ENCODE results near the gene CCDC121.

CCDC121 gene

GRCh38 chr2:27582695-27583389 lies 46.0 kb downstream of the CCDC121 start, which contains the start of gene ZNF512:
ZNF512 (plus strand) TSS chr2:27583042; CDS start chr2:27583113, 71 bp downstream.
- DNase-seq (ENCODE audit: low read depth in 2 of 2, low spot score in 1 of 2) = peak; percentile 41 to 66

- no peak for DNase-seq (ENCODE audit: low read depth in 2 of 2, low spot score in 1 of 2)
Observed at GRCh38 chr2:27582129-27582694, 46.6 kb downstream of the CCDC121 start.

GRCh38 chr2:27581417-27582128 lies 47.2 kb downstream of the CCDC121 start:
- no peak for DNase-seq (ENCODE audit: low read depth in 2 of 2, low spot score in 1 of 2)

All from stimulated activated CD8-positive, alpha-beta memory T cell treated with anti-CD3 and anti-CD28 coated beads, Interleukin-4, amount 100 ng/mL, for 4 hours (primary cell).